Measurements from ENCODE around the gene CER1. TPM values are rescaled to one million over a fixed set of nuclear protein-coding genes. Genes with fewer than 3 reads are reported as not detected.

The CER1 gene
- total RNA-seq, 1 donor from 2014 or later = 5.2 TPM

GRCh38 chr9:14730461-14730898 is 7.9 kb upstream of the CER1 start:
- Mint-ChIP-seq H3K9me3 (ENCODE audit: unreplicated experiment) (no peaks in the 10 kb centered on the region), H3K36me3 (ENCODE audit: low read depth, unreplicated experiment) (no peaks in the 10 kb centered on the region), H3K27ac (ENCODE audit: unreplicated experiment) (no peak overlapping the region), H3K27me3 (ENCODE audit: unreplicated experiment) (no peaks in the 10 kb centered on the region), H3K4me1 (ENCODE audit: unreplicated experiment) (peaks cover 3% of the 10 kb centered on the region), H3K4me3 (ENCODE audit: unreplicated experiment) (no peak overlapping the region)
- TF ChIP-seq CTCF (IDR thresholded peaks at IDR 0.05; ENCODE audit: unreplicated experiment) = no peak
- DNase-seq (ENCODE audit: low spot score) = no peak

- no peak for DNase-seq (ENCODE audit: low spot score)
- no peaks in the 10 kb centered on the region for H3K9me3 Mint-ChIP-seq (ENCODE audit: unreplicated experiment)
- peaks cover 19% of the 10 kb centered on the region for H3K4me1 Mint-ChIP-seq (ENCODE audit: unreplicated experiment)
- H3K27me3 Mint-ChIP-seq (ENCODE audit: unreplicated experiment) = no peaks in the 10 kb centered on the region
- peak overlapping the region; percentile 22 for H3K4me3 Mint-ChIP-seq (ENCODE audit: unreplicated experiment)
- no peaks in the 10 kb centered on the region for H3K36me3 Mint-ChIP-seq (ENCODE audit: low read depth, unreplicated experiment)
- H3K27ac Mint-ChIP-seq (ENCODE audit: unreplicated experiment) = no peak overlapping the region
- TF ChIP-seq CTCF (IDR thresholded peaks at IDR 0.05; ENCODE audit: unreplicated experiment) = no peak
Observed at GRCh38 chr9:14723301-14723700, 768 bp upstream of the CER1 start.

- Mint-ChIP-seq H3K4me3 (ENCODE audit: unreplicated experiment) (no peak overlapping the region), H3K36me3 (ENCODE audit: low read depth, unreplicated experiment) (no peaks in the 10 kb centered on the region), H3K27me3 (ENCODE audit: unreplicated experiment) (no peaks in the 10 kb centered on the region), H3K4me1 (ENCODE audit: unreplicated experiment) (peaks cover 19% of the 10 kb centered on the region), H3K27ac (ENCODE audit: unreplicated experiment) (no peak overlapping the region), H3K9me3 (ENCODE audit: unreplicated experiment) (no peaks in the 10 kb centered on the region)
- no peak for DNase-seq (ENCODE audit: low spot score)
- TF ChIP-seq CTCF (IDR thresholded peaks at IDR 0.05; ENCODE audit: unreplicated experiment) = no peak
Observed at GRCh38 chr9:14719231-14719923, 3.2 kb downstream of the CER1 start.

- no peak for DNase-seq (ENCODE audit: low spot score)
- no peaks in the 10 kb centered on the region for H3K36me3 Mint-ChIP-seq (ENCODE audit: low read depth, unreplicated experiment)
- H3K9me3 Mint-ChIP-seq (ENCODE audit: unreplicated experiment) = no peaks in the 10 kb centered on the region
- no peak for TF ChIP-seq CTCF (IDR thresholded peaks at IDR 0.05; ENCODE audit: unreplicated experiment)
- no peaks in the 10 kb centered on the region for H3K27me3 Mint-ChIP-seq (ENCODE audit: unreplicated experiment)
- H3K27ac Mint-ChIP-seq (ENCODE audit: unreplicated experiment) = no peak overlapping the region
- no peak overlapping the region for H3K4me3 Mint-ChIP-seq (ENCODE audit: unreplicated experiment)
- H3K4me1 Mint-ChIP-seq (ENCODE audit: unreplicated experiment) = peaks cover 3% of the 10 kb centered on the region
Observed at GRCh38 chr9:14715102-14715501, 7.4 kb downstream of the CER1 start.

- Mint-ChIP-seq H3K4me1 (ENCODE audit: unreplicated experiment) (no peaks in the 10 kb centered on the region), H3K27ac (ENCODE audit: unreplicated experiment) (no peak overlapping the region), H3K27me3 (ENCODE audit: unreplicated experiment) (no peaks in the 10 kb centered on the region), H3K9me3 (ENCODE audit: unreplicated experiment) (no peaks in the 10 kb centered on the region), H3K36me3 (ENCODE audit: low read depth, unreplicated experiment) (no peaks in the 10 kb centered on the region), H3K4me3 (ENCODE audit: unreplicated experiment) (no peak overlapping the region)
- DNase-seq (ENCODE audit: low spot score) = no peak
- TF ChIP-seq CTCF (IDR thresholded peaks at IDR 0.05; ENCODE audit: unreplicated experiment) = no peak
Observed at GRCh38 chr9:14713187-14713767, 9.3 kb downstream of the CER1 start.
